HFF-Myc (cell line): ENCODE measurements around the gene TARBP2.

Source experiments
- DNase-seq: peaks from one replicate; pipeline ENCODE4 v3.0.0-alpha.2; 2011; ENCODE audit warnings: low read depth; ENCODE audit errors: extremely low read depth
- H3K4me3 ChIP-seq: replicated peaks from 2 replicates; pipeline ENCODE4 v1.5.1; 2011; ENCODE audit warnings: low read depth, mild to moderate bottlenecking, control low read depth, low read length
- CTCF ChIP-seq: IDR thresholded peaks from 2 replicates; pipeline ENCODE4 v1.5.1; 2012; ENCODE audit warnings: mild to moderate bottlenecking, low read depth, low read length, control low read depth; ENCODE audit errors: missing control alignments

The TARBP2 gene

GRCh38 chr12:53472056-53472582 is 29.0 kb upstream of the TARBP2 start:
- no peak overlapping the region for H3K4me3 ChIP-seq
- no peak for TF ChIP-seq CTCF
- no peak for DNase-seq

GRCh38 chr12:53474077-53474476 is 27.0 kb upstream of the TARBP2 start:
- no peak for DNase-seq
- no peak overlapping the region for H3K4me3 ChIP-seq
- no peak for TF ChIP-seq CTCF

GRCh38 chr12:53474819-53475218 is 26.3 kb upstream of the TARBP2 start:
- DNase-seq, result no peak
- no peak overlapping the region for H3K4me3 ChIP-seq
- TF ChIP-seq CTCF, result no peak

GRCh38 chr12:53476769-53477209 is 24.3 kb upstream of the TARBP2 start:
- DNase-seq, result no peak
- TF ChIP-seq CTCF, result peak; percentile 31

GRCh38 chr12:53478865-53479264 is 22.2 kb upstream of the TARBP2 start:
- TF ChIP-seq CTCF, result no peak
- no peak overlapping the region for H3K4me3 ChIP-seq
- DNase-seq, result no peak

More at GRCh38 chr12:53476769-53477209, 24.3 kb upstream of the TARBP2 start:
- H3K4me3 ChIP-seq, result no peak overlapping the region

- DNase-seq, result no peak
- no peak for TF ChIP-seq CTCF
- no peak overlapping the region for H3K4me3 ChIP-seq
Observed at GRCh38 chr12:53479331-53479730, 21.8 kb upstream of the TARBP2 start.
